ENCODE data around the gene CAMK1D. TPM values are rescaled to one million over a fixed set of nuclear protein-coding genes. Genes with fewer than 3 reads are reported as not detected.

Gene CAMK1D
- polyA plus RNA-seq, 1 experiment: 1.1 TPM

GRCh38 chr10:12880423-12880822 is 531.1 kb downstream of the CAMK1D start:
- DNase-seq (ENCODE audit: low read depth): no peak
- POLR2A ChIA-PET: no interaction called here
- CTCF ChIA-PET: no interaction called here
- Histone ChIP-seq H3K36me3 (ENCODE audit: control insufficient read depth, insufficient read depth, low read length) (no peaks in the 10 kb centered on the region), H3K27me3 (ENCODE audit: control insufficient read depth, insufficient read depth, low read length) (no peaks in the 10 kb centered on the region), H3K4me3 (ENCODE audit: low read depth, low read length) (no peak overlapping the region)
- TF ChIP-seq, protein P1, sequence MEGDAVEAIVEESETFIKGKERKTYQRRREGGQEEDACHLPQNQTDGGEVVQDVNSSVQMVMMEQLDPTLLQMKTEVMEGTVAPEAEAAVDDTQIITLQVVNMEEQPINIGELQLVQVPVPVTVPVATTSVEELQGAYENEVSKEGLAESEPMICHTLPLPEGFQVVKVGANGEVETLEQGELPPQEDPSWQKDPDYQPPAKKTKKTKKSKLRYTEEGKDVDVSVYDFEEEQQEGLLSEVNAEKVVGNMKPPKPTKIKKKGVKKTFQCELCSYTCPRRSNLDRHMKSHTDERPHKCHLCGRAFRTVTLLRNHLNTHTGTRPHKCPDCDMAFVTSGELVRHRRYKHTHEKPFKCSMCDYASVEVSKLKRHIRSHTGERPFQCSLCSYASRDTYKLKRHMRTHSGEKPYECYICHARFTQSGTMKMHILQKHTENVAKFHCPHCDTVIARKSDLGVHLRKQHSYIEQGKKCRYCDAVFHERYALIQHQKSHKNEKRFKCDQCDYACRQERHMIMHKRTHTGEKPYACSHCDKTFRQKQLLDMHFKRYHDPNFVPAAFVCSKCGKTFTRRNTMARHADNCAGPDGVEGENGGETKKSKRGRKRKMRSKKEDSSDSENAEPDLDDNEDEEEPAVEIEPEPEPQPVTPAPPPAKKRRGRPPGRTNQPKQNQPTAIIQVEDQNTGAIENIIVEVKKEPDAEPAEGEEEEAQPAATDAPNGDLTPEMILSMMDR (IDR thresholded peaks at IDR 0.05; ENCODE audit: insufficient read depth, low read depth, low read length): no peak

GRCh38 chr10:12884851-12885250 is 535.5 kb downstream of the CAMK1D start:
- no peak for DNase-seq (ENCODE audit: low read depth)
- Histone ChIP-seq H3K4me3 (ENCODE audit: low read depth, low read length) (no peak overlapping the region), H3K27me3 (ENCODE audit: control insufficient read depth, insufficient read depth, low read length) (no peaks in the 10 kb centered on the region), H3K36me3 (ENCODE audit: control insufficient read depth, insufficient read depth, low read length) (no peaks in the 10 kb centered on the region)
- TF ChIP-seq, protein P1 (IDR thresholded peaks at IDR 0.05; ENCODE audit: insufficient read depth, low read depth, low read length): no peak
- ChIA-PET POLR2A (no interaction called here), CTCF (interaction anchor here (0.6 kb wide), 1 partner anchor 22 kb away, joined by 4 read pairs; no protein-coding TSS in a partner anchor)

Small RNAs within 50 kb of the gene (small RNA-seq; reads per million reads assigned to genes)
- gene MIR4480 (ENCODE audit: insufficient read length, low read depth, low replicate concordance): not detected
- not detected for gene MIR548Q (ENCODE audit: insufficient read length, low read depth, low replicate concordance)
- not detected for gene RF00279 (ENCODE audit: insufficient read length, low read depth, low replicate concordance)
- gene RN7SL198P (ENCODE audit: insufficient read length, low read depth, low replicate concordance): not detected
- not detected for gene RNU6ATAC39P (ENCODE audit: insufficient read length, low read depth, low replicate concordance)

Other genes with a start within 250 kb of the CAMK1D start
- 6.8 and 8.5 TPM in 2 replicates for gene SEC61A2, start 219.9 kb upstream of the CAMK1D start, polyA plus RNA-seq (2011; rRNA removed)
- 68.0 and 89.5 TPM in 2 replicates for gene NUDT5, start 153.7 kb upstream of the CAMK1D start, polyA plus RNA-seq (2011; rRNA removed)
- 122 and 157 TPM in 2 replicates for gene CDC123, start 153.4 kb upstream of the CAMK1D start, polyA plus RNA-seq (2011; rRNA removed)